ENCODE data around the gene WDR33.

DNA sequence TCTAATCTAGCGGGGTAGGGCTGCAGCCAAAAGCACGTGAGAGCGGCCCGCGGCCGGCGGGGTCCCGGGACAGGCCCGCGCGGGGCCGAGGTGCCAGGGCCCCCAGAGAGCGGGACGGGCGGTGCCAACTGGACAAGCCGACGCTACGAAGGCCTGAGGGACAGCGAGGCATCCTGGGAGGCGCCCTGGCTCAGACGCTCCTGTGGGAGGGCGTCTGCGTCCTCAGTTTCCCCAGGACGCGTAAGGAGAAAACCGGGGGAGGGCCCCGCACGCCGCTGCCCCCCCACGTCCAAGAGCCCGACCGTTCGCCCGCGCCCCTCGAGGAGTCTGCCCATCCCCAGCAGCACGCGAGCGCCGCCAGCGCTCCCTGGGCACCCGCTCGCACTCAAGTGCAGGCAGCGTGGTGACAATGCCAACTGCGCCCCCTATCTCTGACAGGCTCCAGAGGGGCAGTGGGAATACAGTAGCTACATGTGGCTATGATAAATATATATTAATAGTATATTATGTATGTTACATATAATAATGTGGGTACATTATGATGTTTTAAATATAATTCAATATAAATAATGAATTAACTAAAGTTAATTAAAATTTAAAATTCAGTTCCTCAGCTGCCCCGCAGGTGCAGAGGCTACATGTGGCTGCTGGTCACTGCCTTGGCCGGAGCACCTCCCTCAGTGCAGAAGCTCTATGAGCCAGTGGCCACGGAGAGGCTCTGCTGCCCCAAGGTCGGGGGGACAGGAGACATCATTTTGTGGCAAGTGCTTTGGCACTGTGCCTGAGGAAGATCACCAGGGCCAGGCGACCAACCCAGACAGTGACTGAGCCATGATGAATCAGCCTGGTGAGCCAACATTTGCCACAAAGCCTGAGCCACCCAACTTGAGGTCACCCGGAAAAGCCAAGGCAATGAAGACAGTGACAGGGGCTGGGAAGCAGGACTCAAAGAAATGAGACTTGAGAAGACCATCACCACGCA, 115.2 kb downstream of the WDR33 start:
- TF ChIP-seq, protein P1, sequence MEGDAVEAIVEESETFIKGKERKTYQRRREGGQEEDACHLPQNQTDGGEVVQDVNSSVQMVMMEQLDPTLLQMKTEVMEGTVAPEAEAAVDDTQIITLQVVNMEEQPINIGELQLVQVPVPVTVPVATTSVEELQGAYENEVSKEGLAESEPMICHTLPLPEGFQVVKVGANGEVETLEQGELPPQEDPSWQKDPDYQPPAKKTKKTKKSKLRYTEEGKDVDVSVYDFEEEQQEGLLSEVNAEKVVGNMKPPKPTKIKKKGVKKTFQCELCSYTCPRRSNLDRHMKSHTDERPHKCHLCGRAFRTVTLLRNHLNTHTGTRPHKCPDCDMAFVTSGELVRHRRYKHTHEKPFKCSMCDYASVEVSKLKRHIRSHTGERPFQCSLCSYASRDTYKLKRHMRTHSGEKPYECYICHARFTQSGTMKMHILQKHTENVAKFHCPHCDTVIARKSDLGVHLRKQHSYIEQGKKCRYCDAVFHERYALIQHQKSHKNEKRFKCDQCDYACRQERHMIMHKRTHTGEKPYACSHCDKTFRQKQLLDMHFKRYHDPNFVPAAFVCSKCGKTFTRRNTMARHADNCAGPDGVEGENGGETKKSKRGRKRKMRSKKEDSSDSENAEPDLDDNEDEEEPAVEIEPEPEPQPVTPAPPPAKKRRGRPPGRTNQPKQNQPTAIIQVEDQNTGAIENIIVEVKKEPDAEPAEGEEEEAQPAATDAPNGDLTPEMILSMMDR (IDR thresholded peaks at IDR 0.05), result peak in 5 of 7 experiments; percentile 10 to 54 (median 33)
- TF ChIP-seq POLR2AphosphoS5 (IDR thresholded peaks at IDR 0.05) (no peak), POLR2A (IDR thresholded peaks at IDR 0.05) (no peak), EP300 (IDR thresholded peaks at IDR 0.05) (no peak)
